GM18868 (cell line): Measurements from ENCODE around the gene GAPT.
A peak's percentile ranks its signal among the peaks of the same experiment; 100 is the strongest.
"Not testable (repeated sequence)": the region's sequence is repeated elsewhere in the genome, so short reads cannot be mapped to it uniquely, and the experiment has no call there.

ENCODE experiments used
- ATAC-seq: cut with Tn5 transposase; IDR thresholded peaks from one replicate; pipeline ENCODE4 v1.9.1; 2021; ENCODE audit warnings: mild to moderate bottlenecking, moderate library complexity; ENCODE audit not compliant: unreplicated experiment

Gene GAPT

GRCh38 chr5:58503390-58504046 lies 12.3 kb downstream of the GAPT start:
- ATAC-seq, result no peak

GRCh38 chr5:58504766-58505165 lies 13.5 kb downstream of the GAPT start:
- ATAC-seq, result no peak

GRCh38 chr5:58505502-58505901 lies 14.3 kb downstream of the GAPT start:
- ATAC-seq, result no peak

GRCh38 chr5:58505971-58506640 lies 14.9 kb downstream of the GAPT start:
- ATAC-seq, result peak; percentile 83

GRCh38 chr5:58507715-58508114 lies 16.5 kb downstream of the GAPT start:
- ATAC-seq, result no peak

GRCh38 chr5:58517198-58517597 lies 26.0 kb downstream of the GAPT start:
- ATAC-seq, result no peak

- ATAC-seq, result no peak
Measured at GRCh38 chr5:58523956-58524355, 32.7 kb downstream of the GAPT start.

GRCh38 chr5:58524571-58524970 lies 33.3 kb downstream of the GAPT start:
- ATAC-seq, result no peak

GRCh38 chr5:58530942-58531490 lies 39.8 kb downstream of the GAPT start:
- no peak for ATAC-seq

- ATAC-seq, result not testable (repeated sequence)
Measured at GRCh38 chr5:58541935-58542334, 50.7 kb downstream of the GAPT start.

GRCh38 chr5:58542709-58543108 lies 51.5 kb downstream of the GAPT start:
- no peak for ATAC-seq

- no peak for ATAC-seq
Measured at GRCh38 chr5:58543723-58544122, 52.5 kb downstream of the GAPT start.

GRCh38 chr5:58544195-58544594 lies 53.0 kb downstream of the GAPT start:
- no peak for ATAC-seq

GRCh38 chr5:58544926-58545325 lies 53.7 kb downstream of the GAPT start:
- ATAC-seq, result no peak

- ATAC-seq, result no peak
Measured at GRCh38 chr5:58545912-58546311, 54.7 kb downstream of the GAPT start.
